WERI-Rb-1 (cell line): ENCODE results near the gene ADARB2.

Experiments used
- DNase-seq: peaks from one replicate; pipeline ENCODE4 v3.0.0-alpha.2; 2020
- H3K27ac ChIP-seq: fragments of 250-450 bp; sonication (Bioruptor Pico); 2 replicates; pipeline ENCODE4 v1.5.1; 2020; ENCODE audit warnings: mild to moderate bottlenecking, moderate library complexity
- H3K27me3 ChIP-seq: fragments of 250-450 bp; sonication (Bioruptor Pico); 2 replicates; pipeline ENCODE4 v1.5.1; 2021; ENCODE audit warnings: mild to moderate bottlenecking, low read depth, moderate library complexity; ENCODE audit not compliant: insufficient read depth, severe bottlenecking
- H3K36me3 ChIP-seq: fragments of 250-450 bp; sonication (Bioruptor Pico); 2 replicates; pipeline ENCODE4 v1.5.1; 2020; ENCODE audit warnings: mild to moderate bottlenecking, moderate library complexity
- H3K4me3 ChIP-seq: 2 replicates; pipeline ENCODE4 v1.5.1; 2011; ENCODE audit warnings: low read depth, mild to moderate bottlenecking, control low read depth, low read length
- H3K9me3 ChIP-seq: fragments of 250-450 bp; sonication (Bioruptor Pico); 2 replicates; pipeline ENCODE4 v1.5.1; 2021; ENCODE audit warnings: mild to moderate bottlenecking, moderate library complexity; ENCODE audit not compliant: severe bottlenecking
- TF ChIP-seq, protein P1 (sequence below): IDR thresholded peaks from 2 replicates; pipeline ENCODE4 v1.5.1; 2011; ENCODE audit warnings: low read depth, mild to moderate bottlenecking, control low read depth, inconsistent platforms, low read length

The ADARB2 gene

DNA sequence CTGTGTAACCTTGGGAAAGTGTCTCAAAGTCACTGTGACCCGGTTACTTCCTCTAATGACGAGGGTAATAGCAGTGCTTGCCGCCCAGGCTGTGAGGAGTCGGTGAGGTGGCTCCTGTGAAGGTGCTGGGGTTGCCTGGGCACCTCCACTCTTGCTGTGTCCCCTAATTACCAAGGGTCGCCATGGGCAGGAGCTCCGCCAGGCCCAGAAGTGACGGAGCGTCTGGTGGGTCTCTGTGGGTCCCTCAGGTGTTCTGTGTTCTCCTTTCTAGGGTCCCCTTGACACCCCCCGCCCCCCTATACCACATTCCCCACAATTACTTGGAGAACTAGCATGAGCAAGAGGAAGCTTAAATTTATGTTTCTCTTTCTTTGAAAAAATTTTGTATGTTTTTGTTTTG, 519.7 kb downstream of the ADARB2 start:
- no peak overlapping the region for H3K27ac ChIP-seq
- H3K27me3 ChIP-seq: peaks cover 3% of the 10 kb centered on the region
- TF ChIP-seq, protein P1, sequence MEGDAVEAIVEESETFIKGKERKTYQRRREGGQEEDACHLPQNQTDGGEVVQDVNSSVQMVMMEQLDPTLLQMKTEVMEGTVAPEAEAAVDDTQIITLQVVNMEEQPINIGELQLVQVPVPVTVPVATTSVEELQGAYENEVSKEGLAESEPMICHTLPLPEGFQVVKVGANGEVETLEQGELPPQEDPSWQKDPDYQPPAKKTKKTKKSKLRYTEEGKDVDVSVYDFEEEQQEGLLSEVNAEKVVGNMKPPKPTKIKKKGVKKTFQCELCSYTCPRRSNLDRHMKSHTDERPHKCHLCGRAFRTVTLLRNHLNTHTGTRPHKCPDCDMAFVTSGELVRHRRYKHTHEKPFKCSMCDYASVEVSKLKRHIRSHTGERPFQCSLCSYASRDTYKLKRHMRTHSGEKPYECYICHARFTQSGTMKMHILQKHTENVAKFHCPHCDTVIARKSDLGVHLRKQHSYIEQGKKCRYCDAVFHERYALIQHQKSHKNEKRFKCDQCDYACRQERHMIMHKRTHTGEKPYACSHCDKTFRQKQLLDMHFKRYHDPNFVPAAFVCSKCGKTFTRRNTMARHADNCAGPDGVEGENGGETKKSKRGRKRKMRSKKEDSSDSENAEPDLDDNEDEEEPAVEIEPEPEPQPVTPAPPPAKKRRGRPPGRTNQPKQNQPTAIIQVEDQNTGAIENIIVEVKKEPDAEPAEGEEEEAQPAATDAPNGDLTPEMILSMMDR: no peak
- no peaks in the 10 kb centered on the region for H3K9me3 ChIP-seq
- no peaks in the 10 kb centered on the region for H3K36me3 ChIP-seq
- DNase-seq: no peak
- no peak overlapping the region for H3K4me3 ChIP-seq

DNA sequence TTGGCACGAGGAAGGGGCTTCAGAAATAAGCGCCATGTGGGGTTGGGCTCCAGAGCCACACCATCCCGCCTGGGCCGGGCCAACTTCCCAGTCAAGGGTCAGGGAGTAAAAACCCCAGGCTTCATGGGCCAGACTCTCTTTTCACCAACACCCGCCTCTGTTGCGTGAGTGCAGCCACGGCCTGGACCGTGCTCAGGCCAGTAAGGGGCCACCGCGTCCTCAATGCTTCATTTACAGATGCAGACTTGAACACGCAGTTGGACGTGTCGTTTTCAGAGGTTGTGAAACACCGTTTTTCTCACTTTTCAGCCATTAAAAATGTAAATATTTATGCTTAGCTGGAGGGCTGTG, 520.1 kb downstream of the ADARB2 start:
- no peaks in the 10 kb centered on the region for H3K36me3 ChIP-seq
- H3K27me3 ChIP-seq: peaks cover 3% of the 10 kb centered on the region
- H3K27ac ChIP-seq: no peak overlapping the region
- H3K4me3 ChIP-seq: no peak overlapping the region
- no peaks in the 10 kb centered on the region for H3K9me3 ChIP-seq
- TF ChIP-seq, protein P1: no peak
- DNase-seq: no peak

DNA sequence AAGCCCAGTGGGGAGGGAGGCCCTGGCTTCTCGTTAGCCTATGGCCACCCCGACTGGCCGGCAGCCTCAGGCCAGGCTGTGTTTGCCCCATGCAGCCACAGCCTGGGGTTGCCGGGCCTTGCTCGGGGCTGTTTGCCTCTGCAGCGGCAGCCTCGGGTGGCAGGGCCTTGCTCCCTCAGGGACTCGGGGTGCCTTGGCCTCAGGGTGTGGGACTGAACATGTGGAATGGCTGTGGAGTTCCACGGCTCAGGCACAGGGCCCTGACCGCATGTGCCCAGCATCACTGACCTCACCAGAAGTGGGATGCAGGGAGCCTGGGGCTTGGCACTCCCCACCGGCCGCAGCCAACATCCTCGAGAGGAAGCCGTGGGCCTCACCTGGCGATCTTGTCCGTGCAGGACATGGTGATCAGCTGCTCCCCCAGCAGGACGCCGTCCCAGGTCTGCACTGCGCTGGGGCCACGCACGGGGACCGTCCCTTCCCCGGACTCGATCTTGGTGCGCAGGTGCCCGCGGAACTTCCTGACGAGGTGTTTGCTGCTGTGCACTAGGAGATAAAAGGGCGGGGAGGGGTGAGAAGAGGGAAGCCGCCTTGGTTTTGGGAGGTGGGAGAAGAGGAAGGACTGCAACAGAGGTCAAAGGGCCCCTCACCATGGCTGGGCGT, 520.6 kb downstream of the ADARB2 start:
- TF ChIP-seq, protein P1: no peak
- Histone ChIP-seq H3K4me3 (no peak overlapping the region), H3K36me3 (no peaks in the 10 kb centered on the region), H3K27ac (no peak overlapping the region), H3K9me3 (no peaks in the 10 kb centered on the region), H3K27me3 (peaks cover 8% of the 10 kb centered on the region)
- no peak for DNase-seq

DNA sequence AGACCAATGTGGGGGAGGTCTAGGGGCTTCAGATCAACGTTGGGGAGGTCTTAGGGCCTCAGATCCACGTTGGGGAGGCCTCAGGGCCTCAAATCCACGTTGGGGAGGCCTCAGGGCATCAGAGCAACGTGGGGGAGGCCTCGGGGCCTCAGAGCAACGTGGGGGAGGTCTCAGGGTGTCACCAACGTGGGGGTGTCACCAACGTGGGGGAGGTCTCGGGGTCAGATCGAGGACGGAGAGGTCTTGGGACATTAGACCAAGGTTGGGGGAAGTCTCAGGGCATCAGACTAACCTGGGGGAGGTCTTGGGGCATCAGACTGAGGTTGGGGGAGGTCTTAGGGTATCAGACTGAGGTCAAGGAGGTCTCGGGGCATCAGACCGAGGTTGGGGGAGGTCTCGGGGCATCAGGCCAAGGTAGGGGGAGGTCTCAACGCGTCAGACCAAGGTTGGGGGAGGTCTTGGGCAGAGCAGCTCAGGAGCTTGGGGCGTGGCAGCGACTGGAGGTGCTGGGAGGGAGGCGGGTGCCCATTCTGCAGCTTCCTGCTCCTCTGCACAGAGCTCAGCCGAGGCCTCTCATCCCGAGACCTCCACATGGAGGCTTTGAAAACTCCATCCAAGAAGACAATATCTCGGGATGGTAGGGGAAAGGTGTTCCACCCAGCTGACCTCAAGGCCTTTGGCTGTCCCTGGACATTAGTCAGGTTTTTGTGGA, 521.3 kb downstream of the ADARB2 start:
- Histone ChIP-seq H3K9me3 (no peaks in the 10 kb centered on the region), H3K4me3 (no peak overlapping the region), H3K36me3 (no peaks in the 10 kb centered on the region), H3K27ac (no peak overlapping the region), H3K27me3 (peaks cover 8% of the 10 kb centered on the region)
- DNase-seq: no peak
- TF ChIP-seq, protein P1: no peak

DNA sequence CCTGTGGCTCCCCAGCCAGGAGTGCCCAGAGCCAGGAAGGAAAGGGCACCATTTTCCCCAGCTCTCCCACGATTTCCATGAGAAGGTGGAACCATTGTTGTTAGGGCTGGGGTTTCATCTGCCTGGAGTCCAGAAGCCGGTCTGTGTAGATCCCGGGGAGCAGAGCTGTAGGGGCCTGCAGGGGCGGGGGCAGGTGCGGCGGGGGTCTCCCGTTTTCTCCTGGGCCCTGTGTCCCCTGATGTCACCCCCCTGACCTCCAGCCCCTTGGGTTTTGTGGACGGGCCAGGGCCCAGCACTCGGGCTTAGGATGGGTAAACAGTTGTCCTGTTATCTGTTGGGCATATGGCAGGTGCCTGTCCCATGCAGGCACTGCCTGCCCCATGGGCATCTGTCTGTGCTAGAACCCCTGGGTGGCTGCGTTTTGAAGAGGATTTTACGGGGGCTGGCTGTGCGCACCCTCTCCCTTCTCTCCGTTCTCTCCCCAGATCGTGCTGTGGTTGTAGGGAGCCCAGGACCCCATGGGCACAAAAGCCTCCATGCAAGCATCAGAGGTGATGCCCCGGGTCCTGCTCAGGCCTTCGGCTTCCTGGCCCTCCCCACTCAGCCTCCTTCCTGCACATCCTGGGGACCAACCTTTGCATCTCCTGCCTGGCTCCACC, 522.3 kb downstream of the ADARB2 start:
- no peaks in the 10 kb centered on the region for H3K36me3 ChIP-seq
- DNase-seq: no peak
- H3K27ac ChIP-seq: no peak overlapping the region
- peaks cover 8% of the 10 kb centered on the region for H3K27me3 ChIP-seq
- no peak overlapping the region for H3K4me3 ChIP-seq
- no peaks in the 10 kb centered on the region for H3K9me3 ChIP-seq
- TF ChIP-seq, protein P1: no peak
